ENCODE measurements around the gene TTC34.

TTC34 gene

DNA sequence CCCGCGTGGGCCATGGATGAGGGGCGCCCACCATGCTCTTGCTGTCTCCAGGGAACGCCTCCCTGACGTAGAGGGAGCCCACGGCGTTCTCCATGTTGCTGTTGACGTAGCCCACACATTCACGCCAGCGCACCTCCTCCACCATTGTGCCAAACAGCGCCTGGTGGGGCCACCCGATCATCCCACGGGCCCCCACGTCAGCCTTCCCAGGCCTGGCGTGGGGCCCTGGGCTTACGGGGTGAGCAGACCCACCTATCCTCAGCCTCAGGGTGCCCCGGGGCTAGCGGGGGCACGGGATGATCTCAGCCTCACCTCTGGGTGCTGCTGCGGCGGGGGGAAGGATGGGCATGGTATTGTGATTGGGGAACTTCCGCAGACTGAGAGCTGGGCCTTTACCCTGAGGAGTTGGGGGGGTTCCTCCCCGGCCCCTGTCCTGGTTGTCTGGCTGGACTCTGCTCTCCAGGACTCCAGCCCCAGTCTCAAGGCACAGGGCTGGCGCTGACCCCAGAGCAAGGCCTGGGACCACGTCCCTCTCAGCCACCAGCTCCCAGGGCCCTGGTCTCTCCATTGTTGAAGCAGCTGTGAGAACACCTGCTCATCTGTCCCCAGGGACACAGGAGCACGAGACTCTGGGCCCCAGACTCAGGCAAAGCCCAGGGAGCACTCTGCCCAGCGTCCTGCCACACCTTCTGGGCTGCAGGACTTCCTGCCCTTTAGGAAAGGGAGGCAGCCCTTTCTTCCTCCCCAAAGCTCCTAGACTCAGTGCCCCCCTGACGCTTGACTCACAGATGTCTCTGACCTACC, 204.8 kb downstream of the TTC34 start:
- no peaks in the 10 kb centered on the region for H3K9me3 ChIP-seq
- TF ChIP-seq, protein P1, sequence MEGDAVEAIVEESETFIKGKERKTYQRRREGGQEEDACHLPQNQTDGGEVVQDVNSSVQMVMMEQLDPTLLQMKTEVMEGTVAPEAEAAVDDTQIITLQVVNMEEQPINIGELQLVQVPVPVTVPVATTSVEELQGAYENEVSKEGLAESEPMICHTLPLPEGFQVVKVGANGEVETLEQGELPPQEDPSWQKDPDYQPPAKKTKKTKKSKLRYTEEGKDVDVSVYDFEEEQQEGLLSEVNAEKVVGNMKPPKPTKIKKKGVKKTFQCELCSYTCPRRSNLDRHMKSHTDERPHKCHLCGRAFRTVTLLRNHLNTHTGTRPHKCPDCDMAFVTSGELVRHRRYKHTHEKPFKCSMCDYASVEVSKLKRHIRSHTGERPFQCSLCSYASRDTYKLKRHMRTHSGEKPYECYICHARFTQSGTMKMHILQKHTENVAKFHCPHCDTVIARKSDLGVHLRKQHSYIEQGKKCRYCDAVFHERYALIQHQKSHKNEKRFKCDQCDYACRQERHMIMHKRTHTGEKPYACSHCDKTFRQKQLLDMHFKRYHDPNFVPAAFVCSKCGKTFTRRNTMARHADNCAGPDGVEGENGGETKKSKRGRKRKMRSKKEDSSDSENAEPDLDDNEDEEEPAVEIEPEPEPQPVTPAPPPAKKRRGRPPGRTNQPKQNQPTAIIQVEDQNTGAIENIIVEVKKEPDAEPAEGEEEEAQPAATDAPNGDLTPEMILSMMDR (IDR thresholded peaks at IDR 0.05): no peak
- peaks cover 34% of the 10 kb centered on the region for H3K27me3 ChIP-seq
- peaks cover 0 to 11% of the 10 kb centered on the region in 2 experiments for H3K4me1 ChIP-seq (ENCODE audit: control insufficient read depth in 1 of 2, insufficient read depth in 1 of 2, low read depth in 1 of 2, low read length in 1 of 2)
- H3K27ac ChIP-seq: no peak overlapping the region
- H3K4me3 ChIP-seq (ENCODE audit: low read depth in 1 of 2, low read length in 1 of 2): no peak overlapping the region
- H3K36me3 ChIP-seq: no peaks in the 10 kb centered on the region

DNA sequence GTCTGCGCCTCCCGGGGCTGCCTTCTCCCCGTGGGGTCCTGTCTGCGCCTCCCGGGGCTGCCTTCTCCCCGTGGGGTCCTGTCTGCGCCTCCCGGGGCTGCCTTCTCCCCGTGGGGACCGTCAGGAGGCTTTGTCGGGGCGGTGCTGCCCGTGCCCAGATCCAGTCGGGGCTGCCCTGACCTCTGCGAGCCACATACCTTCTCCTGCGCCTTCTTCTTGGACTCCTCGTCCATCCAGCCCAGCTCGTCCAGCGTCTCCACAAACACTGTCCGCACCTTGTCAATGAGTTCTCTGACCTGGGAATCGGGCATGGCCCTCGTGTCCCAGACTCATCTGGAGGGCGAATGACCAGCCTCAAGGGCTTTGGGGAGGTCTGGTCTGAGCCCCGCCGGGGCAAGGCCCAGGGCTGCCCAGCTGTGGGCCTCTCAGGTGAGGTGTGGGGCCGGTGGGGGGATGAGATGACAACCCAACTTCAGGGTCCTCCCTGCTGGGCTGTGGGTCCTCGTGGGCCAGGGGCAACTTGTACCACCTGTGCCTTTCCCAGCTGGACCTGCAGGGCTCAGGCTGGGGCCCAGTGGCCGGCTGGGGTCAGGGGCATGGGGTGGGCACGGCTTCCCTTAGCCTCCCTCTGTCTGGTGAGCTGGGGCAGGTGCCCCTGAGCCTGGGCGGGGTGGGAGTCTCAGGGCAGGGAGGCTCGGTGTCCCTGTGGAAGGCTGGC, 205.5 kb downstream of the TTC34 start:
- peaks cover 32% of the 10 kb centered on the region for H3K27me3 ChIP-seq
- H3K27ac ChIP-seq: no peak overlapping the region
- H3K9me3 ChIP-seq: no peaks in the 10 kb centered on the region
- no peak overlapping the region for H3K4me3 ChIP-seq (ENCODE audit: low read depth in 1 of 2, low read length in 1 of 2)
- TF ChIP-seq, protein P1 (IDR thresholded peaks at IDR 0.05): no peak
- peaks cover 0 to 11% of the 10 kb centered on the region in 2 experiments for H3K4me1 ChIP-seq (ENCODE audit: control insufficient read depth in 1 of 2, insufficient read depth in 1 of 2, low read depth in 1 of 2, low read length in 1 of 2)
- H3K36me3 ChIP-seq: no peaks in the 10 kb centered on the region

DNA sequence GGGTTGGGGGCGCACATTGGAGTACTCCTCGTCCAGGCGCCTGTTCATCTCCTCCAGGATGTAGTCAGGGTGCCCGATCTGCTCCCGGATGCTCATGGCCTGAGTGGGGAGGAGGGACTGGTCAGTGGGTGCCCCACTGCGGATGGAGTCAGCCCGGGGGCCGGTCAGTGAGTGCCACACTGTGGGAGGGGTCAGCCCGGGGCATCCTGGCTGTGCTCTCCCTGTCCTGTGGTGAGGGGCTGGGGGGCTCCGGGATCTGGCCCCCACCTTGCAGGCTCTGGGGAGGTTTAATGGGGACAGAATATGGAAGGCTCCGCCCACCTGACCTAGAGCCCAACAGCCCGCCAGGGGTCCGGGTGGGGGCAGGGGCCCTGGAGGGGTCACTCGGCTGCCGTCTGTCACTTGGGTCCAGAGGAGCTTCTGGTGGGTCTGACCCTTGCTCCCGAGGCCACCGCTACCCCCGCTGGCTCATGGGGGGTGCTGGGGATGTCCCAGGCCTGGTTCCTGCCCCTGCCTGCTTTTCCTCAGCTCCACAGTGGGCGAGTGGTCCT, 206.2 kb downstream of the TTC34 start:
- no peak overlapping the region for H3K4me3 ChIP-seq (ENCODE audit: low read depth in 1 of 2, low read length in 1 of 2)
- no peaks in the 10 kb centered on the region for H3K36me3 ChIP-seq
- H3K27me3 ChIP-seq: peaks cover 32% of the 10 kb centered on the region
- TF ChIP-seq, protein P1 (IDR thresholded peaks at IDR 0.05): no peak
- no peak overlapping the region for H3K27ac ChIP-seq
- H3K4me1 ChIP-seq (ENCODE audit: control insufficient read depth in 1 of 2, insufficient read depth in 1 of 2, low read depth in 1 of 2, low read length in 1 of 2): peaks cover 0 to 11% of the 10 kb centered on the region in 2 experiments
- H3K9me3 ChIP-seq: no peaks in the 10 kb centered on the region

DNA sequence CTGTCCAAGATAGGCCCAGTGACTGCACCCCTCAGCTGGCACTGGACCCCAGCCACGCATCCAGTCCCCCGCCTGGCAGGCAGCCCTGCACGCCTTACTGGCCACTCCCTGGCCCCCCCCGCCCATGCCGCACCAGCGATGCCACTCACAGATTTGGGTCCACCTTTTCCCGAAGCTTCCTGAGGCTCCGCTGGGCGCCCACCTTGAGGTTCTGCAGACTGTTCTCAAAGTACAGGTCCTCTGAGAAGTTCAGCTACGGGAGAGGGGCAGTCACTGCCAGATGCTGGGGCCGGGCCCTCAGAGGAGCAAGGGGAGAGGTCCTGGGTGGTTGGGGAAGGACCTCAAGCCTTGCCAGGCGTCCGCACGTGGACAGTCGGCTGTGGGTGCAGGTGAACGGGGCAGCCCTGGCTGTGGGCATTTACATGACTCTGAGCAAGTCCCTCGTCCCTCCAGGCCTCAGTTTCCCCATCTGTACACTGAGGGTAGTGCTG, 206.8 kb downstream of the TTC34 start:
- TF ChIP-seq, protein P1 (IDR thresholded peaks at IDR 0.05): no peak
- Histone ChIP-seq H3K4me3 (ENCODE audit: low read depth in 1 of 2, low read length in 1 of 2) (no peak overlapping the region), H3K36me3 (no peaks in the 10 kb centered on the region), H3K4me1 (ENCODE audit: control insufficient read depth in 1 of 2, insufficient read depth in 1 of 2, low read depth in 1 of 2, low read length in 1 of 2) (peaks cover 0 to 11% of the 10 kb centered on the region in 2 experiments), H3K27me3 (peaks cover 32% of the 10 kb centered on the region), H3K9me3 (no peaks in the 10 kb centered on the region), H3K27ac (no peak overlapping the region)

DNA sequence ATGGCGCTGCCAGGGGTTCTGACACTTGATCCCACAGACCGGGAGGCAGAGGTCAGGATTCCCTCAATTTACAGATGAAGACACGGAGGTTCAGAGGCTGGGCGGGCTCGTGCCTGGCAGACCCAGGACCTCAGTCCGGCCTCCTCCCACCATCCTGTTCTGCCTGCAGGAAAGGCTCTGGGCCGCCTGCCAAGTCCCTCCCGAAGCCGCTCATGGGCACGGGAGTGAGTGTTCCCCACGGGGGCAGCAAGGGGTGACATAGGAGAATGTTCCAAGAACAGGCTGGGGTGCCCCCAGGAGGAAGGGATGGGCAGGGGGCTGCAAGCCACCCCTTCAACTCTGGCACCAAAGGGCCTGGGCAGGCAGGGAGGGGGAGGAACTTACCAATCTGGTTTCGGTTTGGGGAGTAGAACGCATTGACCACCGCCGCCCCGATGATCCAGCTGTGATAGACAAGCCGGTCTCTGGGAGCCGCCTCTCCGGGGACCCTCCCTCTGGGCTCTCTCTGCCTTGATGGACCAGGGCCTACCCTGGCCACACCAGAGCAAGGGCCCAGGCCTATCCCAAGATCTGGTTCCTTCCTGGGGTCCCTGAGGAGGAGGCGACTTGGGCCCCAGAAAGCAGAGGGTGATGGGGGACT, 207.4 kb downstream of the TTC34 start:
- peaks cover 32% of the 10 kb centered on the region for H3K27me3 ChIP-seq

More for the DNA sequence above, 207.4 kb downstream of the TTC34 start:
- no peaks in the 10 kb centered on the region for H3K9me3 ChIP-seq
- TF ChIP-seq, protein P1 (IDR thresholded peaks at IDR 0.05): no peak
- H3K4me1 ChIP-seq (ENCODE audit: control insufficient read depth in 1 of 2, insufficient read depth in 1 of 2, low read depth in 1 of 2, low read length in 1 of 2): peaks cover 0 to 11% of the 10 kb centered on the region in 2 experiments
- H3K36me3 ChIP-seq: no peaks in the 10 kb centered on the region
- H3K27ac ChIP-seq: no peak overlapping the region
- no peak overlapping the region for H3K4me3 ChIP-seq (ENCODE audit: low read depth in 1 of 2, low read length in 1 of 2)

Data from neutrophil (primary cell).